HG03571 (cell line): Measurements from ENCODE around the gene ZMYND15.

Source experiments
- ATAC-seq: cut with Tn5 transposase; IDR thresholded peaks from one replicate; pipeline ENCODE4 v1.9.1; 2021; ENCODE audit not compliant: unreplicated experiment

The ZMYND15 gene

GRCh38 chr17:4742133-4742532 is 2.5 kb downstream of the ZMYND15 start:
- no peak for ATAC-seq

GRCh38 chr17:4742629-4743028 is 3.0 kb downstream of the ZMYND15 start:
- no peak for ATAC-seq

- no peak for ATAC-seq
Measured at GRCh38 chr17:4743216-4743615, 3.6 kb downstream of the ZMYND15 start.

GRCh38 chr17:4743898-4744297 is 4.3 kb downstream of the ZMYND15 start:
- no peak for ATAC-seq

GRCh38 chr17:4744999-4745969 is 5.7 kb downstream of the ZMYND15 start:
- no peak for ATAC-seq

GRCh38 chr17:4747847-4748246 is 8.2 kb downstream of the ZMYND15 start:
- ATAC-seq: no peak

- no peak for ATAC-seq
Measured at GRCh38 chr17:4748686-4749085, 9.1 kb downstream of the ZMYND15 start.

- ATAC-seq: no peak
Measured at GRCh38 chr17:4750606-4751005, 11.0 kb downstream of the ZMYND15 start.

- ATAC-seq: no peak
Measured at GRCh38 chr17:4751932-4752331, 12.3 kb downstream of the ZMYND15 start.

- no peak for ATAC-seq
Measured at GRCh38 chr17:4753392-4753791, 13.8 kb downstream of the ZMYND15 start.

- no peak for ATAC-seq
Measured at GRCh38 chr17:4759776-4760236, 20.2 kb downstream of the ZMYND15 start.

GRCh38 chr17:4764595-4764994 is 25.0 kb downstream of the ZMYND15 start:
- ATAC-seq: no peak

- no peak for ATAC-seq
Measured at GRCh38 chr17:4766201-4766600, 26.6 kb downstream of the ZMYND15 start.

- no peak for ATAC-seq
Measured at GRCh38 chr17:4766723-4767122, 27.1 kb downstream of the ZMYND15 start.

- ATAC-seq: no peak
Measured at GRCh38 chr17:4768298-4768697, 28.7 kb downstream of the ZMYND15 start.

- ATAC-seq: no peak
Measured at GRCh38 chr17:4769628-4770027, 30.0 kb downstream of the ZMYND15 start.

- ATAC-seq: no peak
Measured at GRCh38 chr17:4771519-4772234, 32.0 kb downstream of the ZMYND15 start, which contains the start of gene TM4SF5. Gene TM4SF5, plus strand, starts transcription at chr17:4771886. Its CDS starts 37 bp downstream, at chr17:4771923.

GRCh38 chr17:4772235-4772613 is 32.6 kb downstream of the ZMYND15 start:
- ATAC-seq: no peak

- no peak for ATAC-seq
Measured at GRCh38 chr17:4777969-4778760, 38.5 kb downstream of the ZMYND15 start.

GRCh38 chr17:4780325-4780955 is 40.8 kb downstream of the ZMYND15 start:
- no peak for ATAC-seq

GRCh38 chr17:4782652-4783051 is 43.0 kb downstream of the ZMYND15 start:
- ATAC-seq: no peak
